ENCODE data around the gene HSFX2. TPM values are rescaled to one million over a fixed set of nuclear protein-coding genes. Genes with fewer than 3 reads are reported as not detected.
A peak's percentile ranks its signal among the peaks of the same experiment; 100 is the strongest.

HSFX2 gene
- total and polyA plus RNA-seq, 8 donors: 0.16 to 1.3 (median 0.31) TPM; not detected in 3

DNA sequence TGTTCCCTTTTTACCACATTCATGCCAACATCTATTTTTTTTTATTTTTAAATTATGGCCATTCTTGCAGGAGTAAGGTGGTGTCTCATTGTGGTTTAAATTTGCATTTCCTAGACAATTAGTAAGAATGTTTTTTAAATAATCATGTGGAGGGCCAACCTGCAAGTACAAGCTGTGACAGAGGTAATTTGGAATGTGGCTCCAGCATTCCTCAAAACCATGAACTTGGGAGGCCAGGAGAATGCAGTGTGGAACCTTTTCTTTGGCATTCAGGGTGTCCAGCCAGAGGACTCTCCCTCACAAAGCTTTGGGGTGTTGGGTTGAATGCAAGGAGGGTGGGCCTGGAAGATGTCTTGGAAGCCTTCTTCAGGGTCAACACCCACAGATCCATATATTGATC, 43.7 kb upstream of the HSFX2 start:
- H3K4me1 ChIP-seq: no peaks in the 10 kb centered on the region
- peaks cover 0 to 17% (median 0%) of the 10 kb centered on the region in 4 donors for H3K27me3 ChIP-seq
- H3K4me3 ChIP-seq: no peak overlapping the region
- intact Hi-C loops (cut with DNase I): no loop called here
- no peak overlapping the region for H3K27ac ChIP-seq
- ATAC-seq (no peak), FAIRE-seq (no peak), DNase-seq (no peak)
- H3K36me3 ChIP-seq: no peaks in the 10 kb centered on the region
- no peaks in the 10 kb centered on the region for H3K9me3 ChIP-seq
- TF ChIP-seq, protein P1, sequence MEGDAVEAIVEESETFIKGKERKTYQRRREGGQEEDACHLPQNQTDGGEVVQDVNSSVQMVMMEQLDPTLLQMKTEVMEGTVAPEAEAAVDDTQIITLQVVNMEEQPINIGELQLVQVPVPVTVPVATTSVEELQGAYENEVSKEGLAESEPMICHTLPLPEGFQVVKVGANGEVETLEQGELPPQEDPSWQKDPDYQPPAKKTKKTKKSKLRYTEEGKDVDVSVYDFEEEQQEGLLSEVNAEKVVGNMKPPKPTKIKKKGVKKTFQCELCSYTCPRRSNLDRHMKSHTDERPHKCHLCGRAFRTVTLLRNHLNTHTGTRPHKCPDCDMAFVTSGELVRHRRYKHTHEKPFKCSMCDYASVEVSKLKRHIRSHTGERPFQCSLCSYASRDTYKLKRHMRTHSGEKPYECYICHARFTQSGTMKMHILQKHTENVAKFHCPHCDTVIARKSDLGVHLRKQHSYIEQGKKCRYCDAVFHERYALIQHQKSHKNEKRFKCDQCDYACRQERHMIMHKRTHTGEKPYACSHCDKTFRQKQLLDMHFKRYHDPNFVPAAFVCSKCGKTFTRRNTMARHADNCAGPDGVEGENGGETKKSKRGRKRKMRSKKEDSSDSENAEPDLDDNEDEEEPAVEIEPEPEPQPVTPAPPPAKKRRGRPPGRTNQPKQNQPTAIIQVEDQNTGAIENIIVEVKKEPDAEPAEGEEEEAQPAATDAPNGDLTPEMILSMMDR (IDR thresholded peaks at IDR 0.05): no peak

DNA sequence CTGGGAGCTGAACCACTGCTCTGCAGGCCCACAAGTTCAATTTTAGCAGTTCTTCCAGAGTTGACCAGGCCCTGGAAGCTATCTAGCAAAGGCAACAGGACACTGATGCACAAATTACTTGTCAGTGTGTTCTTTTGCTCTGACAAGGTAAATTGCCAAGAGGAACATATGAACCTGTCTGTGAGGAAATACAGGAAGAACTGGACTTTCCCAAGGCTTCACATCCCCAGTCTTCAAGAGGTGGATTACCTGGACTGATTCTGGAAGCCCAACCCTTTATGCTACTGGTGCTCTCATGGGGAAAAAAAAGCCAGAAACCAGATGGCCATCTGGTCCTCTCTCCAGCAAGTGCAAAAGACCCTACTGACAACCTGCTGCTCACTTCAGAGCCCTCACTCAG, 38.4 kb upstream of the HSFX2 start:
- no peaks in the 10 kb centered on the region for H3K9me3 ChIP-seq
- no peaks in the 10 kb centered on the region for H3K36me3 ChIP-seq
- H3K4me3 ChIP-seq: no peak overlapping the region
- intact Hi-C loops (cut with DNase I): no loop called here
- H3K27me3 ChIP-seq: no peaks in the 10 kb centered on the region
- H3K4me1 ChIP-seq: no peaks in the 10 kb centered on the region
- TF ChIP-seq, protein P1 (IDR thresholded peaks at IDR 0.05): no peak
- DNase-seq (no peak), ATAC-seq (no peak), FAIRE-seq (no peak)
- H3K27ac ChIP-seq: no peak overlapping the region

DNA sequence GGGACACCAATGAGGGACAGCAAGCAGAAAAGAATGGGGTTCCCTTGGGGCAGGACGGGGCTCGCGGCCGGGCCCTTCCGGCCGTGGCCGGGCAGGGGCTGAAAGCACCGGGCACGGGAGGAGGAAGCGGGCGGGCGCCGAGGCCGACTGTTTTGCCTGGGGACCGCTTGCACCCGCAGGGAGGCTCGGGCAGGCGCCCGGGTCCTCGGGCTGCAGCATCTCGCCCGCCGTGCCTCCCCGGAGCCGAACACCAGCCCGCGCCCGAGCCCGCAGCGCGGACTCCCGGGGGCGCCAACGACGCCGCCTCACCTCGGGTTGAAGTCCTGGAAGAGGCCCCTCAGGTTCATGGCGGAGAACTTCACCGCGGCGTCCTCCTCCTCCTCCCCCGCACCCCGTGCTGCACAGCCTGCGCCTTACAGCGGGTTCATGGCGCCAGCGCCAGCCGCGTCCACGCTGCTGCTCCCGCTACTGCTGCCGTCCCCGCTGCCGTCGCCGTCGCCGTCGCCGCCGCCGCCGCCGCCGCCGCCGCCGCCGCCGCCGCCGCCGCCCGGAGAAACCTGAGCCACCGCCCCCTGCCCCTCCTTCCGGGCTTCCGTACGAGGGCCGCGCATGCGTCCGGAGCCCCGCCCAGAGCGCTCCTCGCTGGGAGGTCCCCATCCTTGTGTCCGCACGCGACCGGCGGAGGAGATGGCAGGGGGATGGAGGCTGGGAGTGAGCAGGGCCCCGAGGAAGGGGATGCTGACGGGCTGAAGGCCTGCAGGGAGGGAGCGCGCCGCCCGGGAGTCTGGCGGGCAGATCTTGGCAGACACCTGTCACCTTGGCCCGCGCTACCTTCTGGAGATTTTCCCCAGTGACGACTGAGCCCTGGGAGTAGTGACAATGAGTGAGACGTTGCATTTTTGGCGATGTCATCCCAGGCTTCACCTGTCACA, 36.4 kb upstream of the HSFX2 start, which contains the start of gene TMEM185A:
Gene TMEM185A, minus strand, starts transcription at position 559 of the 932 bp plus-strand sequence. Its CDS starts 212 bp downstream, at position 347.
- intact Hi-C loops (cut with DNase I): no loop called here
- Histone ChIP-seq H3K36me3 (no peaks in the 10 kb centered on the region), H3K27me3 (no peaks in the 10 kb centered on the region), H3K4me1 (no peaks in the 10 kb centered on the region), H3K9me3 (no peaks in the 10 kb centered on the region), H3K27ac (peak within 1 kb of the TSS; percentile 12 to 41 (median 24)), H3K4me3 (peak within 1 kb of the TSS; percentile 42 to 69 (median 55))
- DNase-seq: peak; percentile 66 to 90 (median 72)
- no peak for FAIRE-seq
- ATAC-seq: peak; percentile 88 to 93 (median 92)
- WGBS, 2 donors: 0 to 39% methylated on average over 64 to 102 of the region's 102 CpGs
- TF ChIP-seq, protein P1 (IDR thresholded peaks at IDR 0.05): no peak

DNA sequence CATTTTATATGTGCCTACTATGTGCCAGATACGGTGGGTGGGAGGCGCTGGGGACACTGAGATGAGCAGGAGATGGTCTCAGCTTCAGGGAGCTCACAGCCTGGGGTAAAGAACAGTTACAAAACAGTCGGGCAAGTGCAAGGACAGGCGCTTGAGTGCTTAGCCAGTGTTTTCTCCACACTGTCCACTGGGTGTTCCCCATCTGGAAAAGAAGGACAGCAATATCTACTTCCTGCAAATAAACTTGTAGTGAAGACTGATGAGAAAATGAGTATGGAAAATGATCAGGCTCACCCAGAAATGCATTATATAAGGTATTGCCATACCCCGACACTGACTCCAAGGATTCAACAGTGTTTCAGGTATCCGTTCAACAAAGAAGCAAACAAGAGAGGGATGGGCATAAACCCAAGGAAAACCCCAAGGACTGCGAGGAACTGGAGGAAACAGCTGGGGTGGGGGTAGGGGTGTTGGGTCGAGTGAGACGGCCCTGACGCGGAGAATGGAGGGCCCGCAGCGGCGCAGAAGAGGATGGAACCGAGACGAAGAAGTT, 35.6 kb upstream of the HSFX2 start:
- TF ChIP-seq, protein P1 (IDR thresholded peaks at IDR 0.05): no peak
- WGBS, 2 donors: 3 to 31% methylated on average over 16 of the region's 16 CpGs
- intact Hi-C loops (cut with DNase I): no loop called here
- Histone ChIP-seq H3K4me3 (peak overlapping the region; percentile 42 to 69 (median 55)), H3K4me1 (no peaks in the 10 kb centered on the region), H3K27ac (peak overlapping the region; percentile 12 to 41 (median 24)), H3K27me3 (no peaks in the 10 kb centered on the region), H3K36me3 (no peaks in the 10 kb centered on the region), H3K9me3 (no peaks in the 10 kb centered on the region)
- peak; percentile 83 for FAIRE-seq
- DNase-seq: peak in 1 of 6 donors; percentile 6
- peak; percentile 49 to 73 (median 66) for ATAC-seq
